Measurements from ENCODE around the gene CYP19A1. TPM values are rescaled to one million over a fixed set of nuclear protein-coding genes. Genes with fewer than 3 reads are reported as not detected.

The CYP19A1 gene
- total and polyA plus RNA-seq, 4 donors = 0.03 to 124 (median 0.50) TPM; not detected in 1

GRCh38 chr15:51353976-51354375, 15.6 kb upstream of the CYP19A1 start:
- no peak for DNase-seq (ENCODE audit: low spot score)
- Histone ChIP-seq H3K9ac (ENCODE audit: low read depth in 1 of 2, low read length in 2 of 2) (no peak overlapping the region), H3K4me1 (ENCODE audit: control insufficient read depth in 4 of 4, insufficient read depth in 4 of 4, low read length in 3 of 4) (no peaks in the 10 kb centered on the region), H3K9me3 (ENCODE audit: control insufficient read depth in 4 of 4, low read length in 3 of 4) (no peaks in the 10 kb centered on the region), H3K36me3 (ENCODE audit: control insufficient read depth in 4 of 4, insufficient read depth in 3 of 4, low read depth in 1 of 4, low read length in 3 of 4) (no peaks in the 10 kb centered on the region), H3K27me3 (ENCODE audit: control insufficient read depth in 4 of 4, insufficient read depth in 4 of 4, low read length in 3 of 4) (peaks cover 0 to 2% (median 0%) of the 10 kb centered on the region in 4 donors), H3K27ac (ENCODE audit: low read depth in 1 of 2, low read length in 2 of 2) (no peak overlapping the region), H3K4me3 (ENCODE audit: low read depth in 1 of 3, low read length in 3 of 3) (no peak overlapping the region)
- TF ChIP-seq RAD21 (IDR thresholded peaks at IDR 0.05) (no peak), TAF1 (conservative IDR thresholded peaks at IDR 0.05) (no peak), SP1 (IDR thresholded peaks at IDR 0.05) (no peak), HNF4G (IDR thresholded peaks at IDR 0.05) (no peak), EGR1 (IDR thresholded peaks at IDR 0.05; ENCODE audit: low read depth in 2 of 2) (no peak), YY1 (IDR thresholded peaks at IDR 0.05) (no peak), RXRA (IDR thresholded peaks at IDR 0.05) (no peak), CTCF (IDR thresholded peaks at IDR 0.05; ENCODE audit: low read depth, low read length, missing input control) (no peak), NR2F2 (IDR thresholded peaks at IDR 0.05) (no peak), JUND (IDR thresholded peaks at IDR 0.05) (no peak), GABPA (IDR thresholded peaks at IDR 0.05 in 1 of 2, conservative IDR thresholded peaks at IDR 0.05 in 1 of 2) (no peak), MAX (IDR thresholded peaks at IDR 0.05) (no peak), FOXA2 (IDR thresholded peaks at IDR 0.05) (no peak), FOXA1 (IDR thresholded peaks at IDR 0.05) (no peak)
- TF ChIP-seq, protein P1, sequence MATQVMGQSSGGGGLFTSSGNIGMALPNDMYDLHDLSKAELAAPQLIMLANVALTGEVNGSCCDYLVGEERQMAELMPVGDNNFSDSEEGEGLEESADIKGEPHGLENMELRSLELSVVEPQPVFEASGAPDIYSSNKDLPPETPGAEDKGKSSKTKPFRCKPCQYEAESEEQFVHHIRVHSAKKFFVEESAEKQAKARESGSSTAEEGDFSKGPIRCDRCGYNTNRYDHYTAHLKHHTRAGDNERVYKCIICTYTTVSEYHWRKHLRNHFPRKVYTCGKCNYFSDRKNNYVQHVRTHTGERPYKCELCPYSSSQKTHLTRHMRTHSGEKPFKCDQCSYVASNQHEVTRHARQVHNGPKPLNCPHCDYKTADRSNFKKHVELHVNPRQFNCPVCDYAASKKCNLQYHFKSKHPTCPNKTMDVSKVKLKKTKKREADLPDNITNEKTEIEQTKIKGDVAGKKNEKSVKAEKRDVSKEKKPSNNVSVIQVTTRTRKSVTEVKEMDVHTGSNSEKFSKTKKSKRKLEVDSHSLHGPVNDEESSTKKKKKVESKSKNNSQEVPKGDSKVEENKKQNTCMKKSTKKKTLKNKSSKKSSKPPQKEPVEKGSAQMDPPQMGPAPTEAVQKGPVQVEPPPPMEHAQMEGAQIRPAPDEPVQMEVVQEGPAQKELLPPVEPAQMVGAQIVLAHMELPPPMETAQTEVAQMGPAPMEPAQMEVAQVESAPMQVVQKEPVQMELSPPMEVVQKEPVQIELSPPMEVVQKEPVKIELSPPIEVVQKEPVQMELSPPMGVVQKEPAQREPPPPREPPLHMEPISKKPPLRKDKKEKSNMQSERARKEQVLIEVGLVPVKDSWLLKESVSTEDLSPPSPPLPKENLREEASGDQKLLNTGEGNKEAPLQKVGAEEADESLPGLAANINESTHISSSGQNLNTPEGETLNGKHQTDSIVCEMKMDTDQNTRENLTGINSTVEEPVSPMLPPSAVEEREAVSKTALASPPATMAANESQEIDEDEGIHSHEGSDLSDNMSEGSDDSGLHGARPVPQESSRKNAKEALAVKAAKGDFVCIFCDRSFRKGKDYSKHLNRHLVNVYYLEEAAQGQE (IDR thresholded peaks at IDR 0.05) = no peak
- TF ChIP-seq, protein P2, sequence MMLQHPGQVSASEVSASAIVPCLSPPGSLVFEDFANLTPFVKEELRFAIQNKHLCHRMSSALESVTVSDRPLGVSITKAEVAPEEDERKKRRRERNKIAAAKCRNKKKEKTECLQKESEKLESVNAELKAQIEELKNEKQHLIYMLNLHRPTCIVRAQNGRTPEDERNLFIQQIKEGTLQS (IDR thresholded peaks at IDR 0.05) = no peak
- WGBS = 67% methylated on average over 2 of the region's 2 CpGs

- Histone ChIP-seq H3K36me3 (ENCODE audit: control insufficient read depth in 4 of 4, insufficient read depth in 3 of 4, low read depth in 1 of 4, low read length in 3 of 4) (no peaks in the 10 kb centered on the region), H3K27ac (ENCODE audit: low read depth in 1 of 2, low read length in 2 of 2) (no peak overlapping the region), H3K9ac (ENCODE audit: low read depth in 1 of 2, low read length in 2 of 2) (no peak overlapping the region), H3K27me3 (ENCODE audit: control insufficient read depth in 4 of 4, insufficient read depth in 4 of 4, low read length in 3 of 4) (peaks cover 0 to 2% (median 0%) of the 10 kb centered on the region in 4 donors), H3K4me3 (ENCODE audit: low read depth in 1 of 3, low read length in 3 of 3) (no peak overlapping the region), H3K4me1 (ENCODE audit: control insufficient read depth in 4 of 4, insufficient read depth in 4 of 4, low read length in 3 of 4) (no peaks in the 10 kb centered on the region), H3K9me3 (ENCODE audit: control insufficient read depth in 4 of 4, low read length in 3 of 4) (no peaks in the 10 kb centered on the region)
- DNase-seq (ENCODE audit: low spot score) = no peak
- WGBS = 90% methylated on average over 3 of the region's 3 CpGs
- TF ChIP-seq HNF4G (IDR thresholded peaks at IDR 0.05) = no peak
- TF ChIP-seq JUND (IDR thresholded peaks at IDR 0.05) = no peak
- TF ChIP-seq, protein P2 (IDR thresholded peaks at IDR 0.05) = no peak
- TF ChIP-seq, protein P3, sequence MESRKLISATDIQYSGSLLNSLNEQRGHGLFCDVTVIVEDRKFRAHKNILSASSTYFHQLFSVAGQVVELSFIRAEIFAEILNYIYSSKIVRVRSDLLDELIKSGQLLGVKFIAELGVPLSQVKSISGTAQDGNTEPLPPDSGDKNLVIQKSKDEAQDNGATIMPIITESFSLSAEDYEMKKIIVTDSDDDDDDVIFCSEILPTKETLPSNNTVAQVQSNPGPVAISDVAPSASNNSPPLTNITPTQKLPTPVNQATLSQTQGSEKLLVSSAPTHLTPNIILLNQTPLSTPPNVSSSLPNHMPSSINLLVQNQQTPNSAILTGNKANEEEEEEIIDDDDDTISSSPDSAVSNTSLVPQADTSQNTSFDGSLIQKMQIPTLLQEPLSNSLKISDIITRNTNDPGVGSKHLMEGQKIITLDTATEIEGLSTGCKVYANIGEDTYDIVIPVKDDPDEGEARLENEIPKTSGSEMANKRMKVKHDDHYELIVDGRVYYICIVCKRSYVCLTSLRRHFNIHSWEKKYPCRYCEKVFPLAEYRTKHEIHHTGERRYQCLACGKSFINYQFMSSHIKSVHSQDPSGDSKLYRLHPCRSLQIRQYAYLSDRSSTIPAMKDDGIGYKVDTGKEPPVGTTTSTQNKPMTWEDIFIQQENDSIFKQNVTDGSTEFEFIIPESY (IDR thresholded peaks at IDR 0.05) = no peak
- no peak for TF ChIP-seq EGR1 (IDR thresholded peaks at IDR 0.05; ENCODE audit: low read depth in 2 of 2)
- TF ChIP-seq SP1 (IDR thresholded peaks at IDR 0.05) = no peak
- TF ChIP-seq FOXA1 (IDR thresholded peaks at IDR 0.05) = no peak
- TF ChIP-seq RAD21 (IDR thresholded peaks at IDR 0.05) = no peak
- TF ChIP-seq CTCF (IDR thresholded peaks at IDR 0.05; ENCODE audit: low read depth, low read length, missing input control) = no peak
- TF ChIP-seq YY1 (IDR thresholded peaks at IDR 0.05) = no peak
- TF ChIP-seq, protein P1 (IDR thresholded peaks at IDR 0.05) = no peak
- TF ChIP-seq RXRA (IDR thresholded peaks at IDR 0.05) = no peak
- no peak for TF ChIP-seq NR2F2 (IDR thresholded peaks at IDR 0.05)
- no peak for TF ChIP-seq TAF1 (conservative IDR thresholded peaks at IDR 0.05)
These were observed 12.3 kb upstream of the CYP19A1 start for GRCh38 chr15:51350723-51351122.
